ENCODE data around the gene RANBP3.

Gene RANBP3

GRCh38 chr19:5973867-5974635, 3.9 kb downstream of the RANBP3 start:
- TF ChIP-seq, protein P1, sequence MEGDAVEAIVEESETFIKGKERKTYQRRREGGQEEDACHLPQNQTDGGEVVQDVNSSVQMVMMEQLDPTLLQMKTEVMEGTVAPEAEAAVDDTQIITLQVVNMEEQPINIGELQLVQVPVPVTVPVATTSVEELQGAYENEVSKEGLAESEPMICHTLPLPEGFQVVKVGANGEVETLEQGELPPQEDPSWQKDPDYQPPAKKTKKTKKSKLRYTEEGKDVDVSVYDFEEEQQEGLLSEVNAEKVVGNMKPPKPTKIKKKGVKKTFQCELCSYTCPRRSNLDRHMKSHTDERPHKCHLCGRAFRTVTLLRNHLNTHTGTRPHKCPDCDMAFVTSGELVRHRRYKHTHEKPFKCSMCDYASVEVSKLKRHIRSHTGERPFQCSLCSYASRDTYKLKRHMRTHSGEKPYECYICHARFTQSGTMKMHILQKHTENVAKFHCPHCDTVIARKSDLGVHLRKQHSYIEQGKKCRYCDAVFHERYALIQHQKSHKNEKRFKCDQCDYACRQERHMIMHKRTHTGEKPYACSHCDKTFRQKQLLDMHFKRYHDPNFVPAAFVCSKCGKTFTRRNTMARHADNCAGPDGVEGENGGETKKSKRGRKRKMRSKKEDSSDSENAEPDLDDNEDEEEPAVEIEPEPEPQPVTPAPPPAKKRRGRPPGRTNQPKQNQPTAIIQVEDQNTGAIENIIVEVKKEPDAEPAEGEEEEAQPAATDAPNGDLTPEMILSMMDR (IDR thresholded peaks at IDR 0.05; ENCODE audit: extremely low read depth, insufficient read depth, missing control alignments) = no peak
- no peak for DNase-seq (ENCODE audit: low spot score)
- in situ Hi-C loops (cut with MboI; ENCODE audit: low pct_unique_long_range_greater_than_20kb, low sequenced_read_pairs, unreplicated experiment) = no loop called here

- DNase-seq (ENCODE audit: low spot score) = no peak
- TF ChIP-seq, protein P1 (IDR thresholded peaks at IDR 0.05; ENCODE audit: extremely low read depth, insufficient read depth, missing control alignments) = no peak
- in situ Hi-C loops (cut with MboI; ENCODE audit: low pct_unique_long_range_greater_than_20kb, low sequenced_read_pairs, unreplicated experiment) = no loop called here
Observed at GRCh38 chr19:5973376-5973775, 4.6 kb downstream of the RANBP3 start.

DNA sequence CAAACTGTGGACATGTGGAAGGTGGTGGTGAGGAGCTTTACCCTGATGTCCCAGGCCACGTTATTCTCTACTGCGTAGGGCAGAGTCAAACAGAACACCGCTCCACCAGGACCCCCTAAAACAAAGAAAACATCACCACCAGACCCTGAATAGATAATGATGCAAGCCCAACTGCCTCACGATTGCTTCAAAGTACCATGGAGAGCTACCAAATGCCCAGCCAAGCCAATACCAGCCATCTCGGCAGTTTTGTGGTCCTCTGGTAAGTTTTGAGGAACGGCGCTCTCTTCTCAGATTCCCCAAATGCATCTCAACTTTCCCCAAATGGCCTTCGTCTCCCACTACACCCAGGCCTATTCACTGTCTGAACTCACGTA, 5.6 kb downstream of the RANBP3 start:
- no peak for DNase-seq (ENCODE audit: low spot score)
- in situ Hi-C loops (cut with MboI; ENCODE audit: low pct_unique_long_range_greater_than_20kb, low sequenced_read_pairs, unreplicated experiment) = no loop called here
- TF ChIP-seq, protein P1 (IDR thresholded peaks at IDR 0.05; ENCODE audit: extremely low read depth, insufficient read depth, missing control alignments) = no peak

- in situ Hi-C loops (cut with MboI; ENCODE audit: low pct_unique_long_range_greater_than_20kb, low sequenced_read_pairs, unreplicated experiment) = no loop called here
- no peak for DNase-seq (ENCODE audit: low spot score)
- TF ChIP-seq, protein P1 (IDR thresholded peaks at IDR 0.05; ENCODE audit: extremely low read depth, insufficient read depth, missing control alignments) = no peak
Observed at GRCh38 chr19:5971714-5972354, 6.1 kb downstream of the RANBP3 start.

- no peak for DNase-seq (ENCODE audit: low spot score)
- in situ Hi-C loops (cut with MboI; ENCODE audit: low pct_unique_long_range_greater_than_20kb, low sequenced_read_pairs, unreplicated experiment) = no loop called here
- TF ChIP-seq, protein P1 (IDR thresholded peaks at IDR 0.05; ENCODE audit: extremely low read depth, insufficient read depth, missing control alignments) = no peak
Observed at GRCh38 chr19:5969476-5969875, 8.5 kb downstream of the RANBP3 start.

- TF ChIP-seq, protein P1 (IDR thresholded peaks at IDR 0.05; ENCODE audit: extremely low read depth, insufficient read depth, missing control alignments) = no peak
- in situ Hi-C loops (cut with MboI; ENCODE audit: low pct_unique_long_range_greater_than_20kb, low sequenced_read_pairs, unreplicated experiment) = no loop called here
- no peak for DNase-seq (ENCODE audit: low spot score)
Observed at GRCh38 chr19:5968431-5969373, 9.2 kb downstream of the RANBP3 start.

All from GM13977 (cell line).